H1 (cell line): ENCODE measurements around the gene RERE. TPM values are rescaled to one million over a fixed set of nuclear protein-coding genes. Genes with fewer than 3 reads are reported as not detected.

ENCODE experiments used
- CTCF ChIA-PET: fragments of 300-600 bp; sonication (Branson Sonifier 250); formaldehyde crosslinking; loops from one replicate; lab custom pipeline; 2021; ENCODE audit not compliant: partially characterized antibody; lab: Charles Lee
- POLR2A ChIA-PET: fragments of 300-600 bp; sonication (Branson Sonifier 250); formaldehyde crosslinking; loops from one replicate; lab custom pipeline; 2021; ENCODE audit warnings: inconsistent platforms; ENCODE audit not compliant: partially characterized antibody; lab: Charles Lee
- DNase-seq, 2 experiments: peaks; one replicate each; pipeline versions ENCODE4 v3.0.0 to v3.0.0-alpha.2; 2010 to 2022; ENCODE audit warnings: low spot score in 2 of 2, low read depth in 1 of 2, mixed read lengths in 1 of 2
- FAIRE-seq: peaks from 2 replicates; lab custom pipeline; 2011; peaks lifted over from hg19 to GRCh38; lab: Jason Lieb, UNC
- H2AFZ ChIP-seq: 2 replicates; pipeline ENCODE4 v1.8.1; 2012; ENCODE audit warnings: low read length, inconsistent platforms
- H2AK5ac ChIP-seq: 2 replicates; pipeline ENCODE4 v1.6.1; 2013; ENCODE audit warnings: low read depth, low read length
- H2BK120ac ChIP-seq: replicated peaks from 2 replicates; pipeline ENCODE3; 2013; ENCODE audit warnings: low read depth, low read length, inconsistent platforms
- H2BK12ac ChIP-seq: 2 replicates; pipeline ENCODE4 v1.6.1; 2013; ENCODE audit warnings: low read depth, low read length
- H2BK15ac ChIP-seq: 2 replicates; pipeline ENCODE4 v1.6.1; 2013; ENCODE audit warnings: low read length
- H2BK20ac ChIP-seq: 2 replicates; pipeline ENCODE4 v1.6.1; 2013; ENCODE audit warnings: low read length
- H2BK5ac ChIP-seq: 2 replicates; pipeline ENCODE4 v1.6.1; 2013; ENCODE audit warnings: low read depth, low read length
- H3K14ac ChIP-seq: 2 replicates; pipeline ENCODE4 v1.6.1; 2013; ENCODE audit warnings: inconsistent platforms; ENCODE audit not compliant: insufficient read length
- H3K18ac ChIP-seq: 2 replicates; pipeline ENCODE4 v1.6.1; 2013; ENCODE audit warnings: low read length; ENCODE audit errors: extremely low read depth
- H3K23ac ChIP-seq: 2 replicates; pipeline ENCODE4 v1.6.1; 2013; ENCODE audit warnings: inconsistent platforms; ENCODE audit not compliant: insufficient read length
- H3K23me2 ChIP-seq: 2 replicates; pipeline ENCODE4 v1.6.1; 2013; ENCODE audit warnings: low read depth, low read length
- H3K27ac ChIP-seq: 2 replicates; pipeline ENCODE4 v1.6.1; 2011; ENCODE audit warnings: low read depth, low read length, inconsistent platforms
- H3K27me3 ChIP-seq, 4 experiments: replicated peaks in 1 of 4; 1 replicate in 1 of 4; 2 replicates in 3 of 4; pipeline versions ENCODE4 v1.6.1 to v1.8.1; 2011 to 2013; ENCODE audit warnings: low read length in 3 of 4, mild to moderate bottlenecking in 3 of 4, inconsistent platforms in 2 of 4, mixed read lengths in 2 of 4, moderate library complexity in 1 of 4; ENCODE audit not compliant: control insufficient read depth in 3 of 4, insufficient read depth in 3 of 4; ENCODE audit errors: extremely low read depth in 1 of 4
- H3K36me3 ChIP-seq, 4 experiments: 2 replicates each; pipeline versions ENCODE4 v1.6.1 to v1.8.1; 2011 to 2013; ENCODE audit warnings: mild to moderate bottlenecking in 4 of 4, low read length in 3 of 4, moderate library complexity in 2 of 4, control low read depth in 1 of 4, inconsistent platforms in 1 of 4; ENCODE audit not compliant: insufficient read depth in 4 of 4, control insufficient read depth in 2 of 4
- H3K4ac ChIP-seq: replicated peaks from 2 replicates; pipeline ENCODE3; 2013; ENCODE audit warnings: low read length, low read depth, mixed read lengths, inconsistent platforms; ENCODE audit not compliant: insufficient read length
- H3K4me1 ChIP-seq, 4 experiments: replicated peaks in 1 of 4; 1 replicate in 1 of 4; 2 replicates in 3 of 4; pipeline versions ENCODE4 v1.6.1 to v1.8.1; 2011 to 2013; ENCODE audit warnings: low read length in 3 of 4, inconsistent platforms in 2 of 4, mixed read lengths in 1 of 4; ENCODE audit not compliant: insufficient read depth in 4 of 4, control insufficient read depth in 3 of 4
- H3K4me2 ChIP-seq, 2 experiments: 2 replicates each; pipeline versions ENCODE4 v1.6.1 to v1.8.1; 2011 to 2013; ENCODE audit warnings: low read depth in 2 of 2, low read length in 2 of 2, control low read depth in 1 of 2, inconsistent platforms in 1 of 2, mild to moderate bottlenecking in 1 of 2; ENCODE audit not compliant: insufficient read depth in 1 of 2
- H3K4me3 ChIP-seq, 4 experiments: fragments of 200-600, 300-600 bp in 1 of 4; sonication (generic), shearing (Covaris generic), sonication (Bioruptor Twin) in 1 of 4; 2 replicates each; pipeline versions ENCODE4 v1.5.1 to v1.8.1; 2011 to 2016; ENCODE audit warnings: low read length in 4 of 4, low read depth in 3 of 4, control low read depth in 2 of 4, inconsistent platforms in 2 of 4, mild to moderate bottlenecking in 2 of 4, mixed read lengths in 1 of 4, moderate library complexity in 1 of 4; ENCODE audit not compliant: insufficient read depth in 2 of 4; ENCODE audit errors: extremely low read depth in 1 of 4
- H3K56ac ChIP-seq: replicated peaks from 2 replicates; pipeline ENCODE3; 2013; ENCODE audit warnings: low read depth, mild to moderate bottlenecking, mixed read lengths, low read length, inconsistent platforms; ENCODE audit not compliant: insufficient read length
- H3K79me1 ChIP-seq: 2 replicates; pipeline ENCODE4 v1.6.1; 2013; ENCODE audit warnings: low read depth, low read length, control low read depth
- H3K79me2 ChIP-seq, 2 experiments: 2 replicates each; pipeline versions ENCODE4 v1.6.1 to v1.8.1; 2012 to 2013; ENCODE audit warnings: low read length in 2 of 2, mild to moderate bottlenecking in 2 of 2, inconsistent platforms in 1 of 2; ENCODE audit not compliant: insufficient read depth in 2 of 2, control insufficient read depth in 1 of 2
- H3K9ac ChIP-seq, 4 experiments: replicated peaks in 1 of 4; 1 replicate in 1 of 4; 2 replicates in 3 of 4; pipeline versions ENCODE4 v1.6.1 to v1.8.1; 2011 to 2013; ENCODE audit warnings: low read depth in 3 of 4, low read length in 3 of 4, control low read depth in 2 of 4, mild to moderate bottlenecking in 2 of 4, moderate library complexity in 2 of 4, inconsistent platforms in 1 of 4; ENCODE audit errors: extremely low read depth in 1 of 4
- H3K9me3 ChIP-seq, 2 experiments: 2 replicates each; pipeline versions ENCODE4 v1.6.1 to v1.8.1; 2012 to 2013; ENCODE audit warnings: mild to moderate bottlenecking in 2 of 2, moderate library complexity in 2 of 2, control low read depth in 1 of 2, inconsistent platforms in 1 of 2, low read depth in 1 of 2, low read length in 1 of 2, mixed read lengths in 1 of 2; ENCODE audit not compliant: insufficient read depth in 2 of 2
- H4K20me1 ChIP-seq, 2 experiments: replicated peaks in 1 of 2; 2 replicates each; pipeline versions ENCODE3 to v1.8.1; 2011 to 2013; ENCODE audit warnings: inconsistent platforms in 2 of 2, low read length in 2 of 2, mild to moderate bottlenecking in 1 of 2; ENCODE audit not compliant: insufficient read depth in 2 of 2, control insufficient read depth in 1 of 2
- H4K5ac ChIP-seq: 2 replicates; pipeline ENCODE4 v1.6.1; 2013; ENCODE audit warnings: low read length, low read depth, mixed read lengths, inconsistent platforms; ENCODE audit not compliant: insufficient read length
- H4K8ac ChIP-seq: 2 replicates; pipeline ENCODE4 v1.8.0; 2013; ENCODE audit warnings: mild to moderate bottlenecking, moderate library complexity, low read length, inconsistent platforms; ENCODE audit not compliant: insufficient read depth; ENCODE audit errors: extremely low read depth
- H4K91ac ChIP-seq: replicated peaks from 2 replicates; pipeline ENCODE3; 2013; ENCODE audit warnings: low read length, mixed read lengths, inconsistent platforms; ENCODE audit not compliant: insufficient read length
- CBX8 ChIP-seq: fragments of 300-800, 300-1000 bp; sonication (generic); IDR thresholded peaks from 2 replicates; pipeline ENCODE4 v1.7.1; 2016; ENCODE audit warnings: low read depth, low read length, borderline replicate concordance
- E2F6 ChIP-seq: IDR thresholded peaks from 2 replicates; pipeline ENCODE4 v1.6.1; 2012; ENCODE audit warnings: inconsistent platforms
- HDAC2 ChIP-seq, 2 experiments: fragments of 300-600 bp in 1 of 2; sonication (generic) in 1 of 2; IDR thresholded peaks; 2 replicates each; pipeline ENCODE4 v1.6.1; 2011 to 2012; ENCODE audit warnings: low read depth in 2 of 2, low read length in 2 of 2, mild to moderate bottlenecking in 2 of 2, moderate library complexity in 2 of 2, borderline replicate concordance in 1 of 2, inconsistent platforms in 1 of 2
- RAD21 ChIP-seq, 2 experiments: IDR thresholded peaks in 1 of 2; conservative IDR thresholded peaks in 1 of 2; 2 replicates each; pipeline ENCODE4 v1.6.1; 2011; ENCODE audit warnings: low read depth in 2 of 2, low read length in 2 of 2, improper control_type of control experiment in 1 of 2, inconsistent platforms in 1 of 2, mild to moderate bottlenecking in 1 of 2, moderate library complexity in 1 of 2
- RFX5 ChIP-seq: IDR thresholded peaks from 2 replicates; pipeline ENCODE4 v1.6.1; 2011; ENCODE audit warnings: low read depth, low read length, improper control_type of control experiment, borderline replicate concordance
- SIRT6 ChIP-seq: IDR thresholded peaks from one replicate; pipeline ENCODE4 v1.7.1; 2012; ENCODE audit warnings: low read length, inconsistent platforms
- USF2 ChIP-seq: IDR thresholded peaks from 2 replicates; pipeline ENCODE4 v1.6.1; 2011; ENCODE audit warnings: low read length, improper control_type of control experiment
- WGBS, 2 experiments: shearing (Covaris generic) in 1 of 2; methylation state at CpG; one replicate each; pipeline versions ENCODE4 v1.1.6 to v1.1.7; 2013 to 2015; ENCODE audit warnings: low lambda C conversion rate in 2 of 2, mixed read lengths in 2 of 2, inconsistent platforms in 1 of 2, low coverage in 1 of 2, missing lambda C conversion rate in 1 of 2; ENCODE audit not compliant: insufficient replicate concordance in 2 of 2, insufficient coverage in 1 of 2, insufficient read length in 1 of 2; ENCODE audit errors: extremely low coverage in 1 of 2, missing lambda C conversion rate in 1 of 2; 5-methylcytosine and 5-hydroxymethylcytosine counted together
- polyA plus RNA-seq, 7 experiments: library from polyadenylated mRNA; depleted of rRNA in 3 of 7; stranded (reverse) in 5 of 7; unstranded in 2 of 7; fragments of >200 nt in 5 of 7; fragments of 200-250 nt in 2 of 7; gene quantifications; 1 replicate in 5 of 7; 2 replicates in 1 of 7; 4 replicates in 1 of 7; pipeline versions ENCODE4 v1.2.1 to v1.2.3, GENCODE V29; 2011 to 2013; ENCODE audit warnings: missing spikeins in 2 of 7, mixed read lengths in 2 of 7
- total RNA-seq: library from RNA; stranded (reverse); fragmentation: NEBNext Ultra II Directional; extraction: Animal tissue kit (Norgen Biotek cat#: 25700); gene quantifications from 2 replicates; pipeline ENCODE4 v1.2.1, GENCODE V29; 2021

The RERE gene
- total and polyA plus RNA-seq, 2 of the 8 experiments (the other 6 are each of a cell fraction or from before 2014, with no cell fraction given) = 15.3 to 142 TPM

- no peak overlapping the region for H3K23ac ChIP-seq
- H3K36me3 ChIP-seq = no peaks in the 10 kb centered on the region
- H3K23me2 ChIP-seq = no peaks in the 10 kb centered on the region
- no peak overlapping the region for H4K5ac ChIP-seq
- H3K27ac ChIP-seq = no peak overlapping the region
- no peaks in the 10 kb centered on the region for H3K27me3 ChIP-seq
- H4K91ac ChIP-seq = no peak overlapping the region
- no peak overlapping the region for H3K18ac ChIP-seq
- CTCF ChIA-PET = no interaction called here
- no peak for TF ChIP-seq HDAC2 (IDR thresholded peaks at IDR 0.05; ENCODE audit: borderline replicate concordance in 1 of 2, low read depth in 2 of 2, low read length in 2 of 2)
- TF ChIP-seq USF2 = no peak
- no peak for TF ChIP-seq E2F6
- TF ChIP-seq RAD21 (IDR thresholded peaks at IDR 0.05 in 1 of 2, conservative IDR thresholded peaks at IDR 0.05 in 1 of 2; ENCODE audit: low read depth in 2 of 2, low read length in 2 of 2) = no peak
- no peak for TF ChIP-seq SIRT6
- no peak for TF ChIP-seq CBX8
- no peak for TF ChIP-seq RFX5
- DNase-seq (no peak), FAIRE-seq (no peak)
- no peak overlapping the region for H3K4me2 ChIP-seq
- H2BK5ac ChIP-seq = no peak overlapping the region
- POLR2A ChIA-PET = no interaction called here
- WGBS, 2 experiments = 92% methylated on average over 4 of the region's 4 CpGs; no CpG with 5 or more reads in 1 of the 2 experiments
- H3K79me1 ChIP-seq = peaks cover 2% of the 10 kb centered on the region; the same call in 1 of the 2 replicates
- H3K4me1 ChIP-seq = peaks cover 7 to 14% (median 10%) of the 10 kb centered on the region in 4 experiments
- no peak overlapping the region for H2BK15ac ChIP-seq
- H3K9me3 ChIP-seq = no peaks in the 10 kb centered on the region
- no peak overlapping the region for H3K9ac ChIP-seq
- no peak overlapping the region for H3K14ac ChIP-seq
- H4K20me1 ChIP-seq = peaks cover 3 to 5% of the 10 kb centered on the region in 2 experiments
- no peak overlapping the region for H3K4me3 ChIP-seq
- H2BK120ac ChIP-seq = no peak overlapping the region
- H2AK5ac ChIP-seq = no peak overlapping the region
- no peak overlapping the region for H3K56ac ChIP-seq
- H4K8ac ChIP-seq = no peak overlapping the region
- H3K4ac ChIP-seq = no peak overlapping the region
- peaks cover 0 to 50% of the 10 kb centered on the region in 2 experiments; a peak in 3 of 4 replicates for H3K79me2 ChIP-seq
- no peak overlapping the region for H2BK12ac ChIP-seq
- no peak overlapping the region for H2AFZ ChIP-seq
- H2BK20ac ChIP-seq = no peak overlapping the region
Measured at GRCh38 chr1:8527941-8528340, 289.5 kb downstream of the RERE start.
